Stimulated activated CD4-positive, alpha-beta T cell treated with anti-CD3 and anti-CD28 coated beads, Interleukin-2, amount 100 ng/mL, for 48 hours (primary cell): Measurements from ENCODE around the gene ARL6.
"Not testable (repeated sequence)": the region's sequence is repeated elsewhere in the genome, so short reads cannot be mapped to it uniquely, and the experiment has no call there.

ENCODE experiments used
- DNase-seq, 2 donors: peaks; one replicate each; pipeline ENCODE4 v3.0.0-alpha.2; 2020

ARL6 gene

GRCh38 chr3:97821774-97822358 lies 57.3 kb downstream of the ARL6 start, which contains the start of gene CRYBG3:
Gene CRYBG3, plus strand, starts transcription at chr3:97822011. Its CDS starts 196 bp downstream, at chr3:97822207.
- DNase-seq, result peak; percentile 75 to 84

DNA sequence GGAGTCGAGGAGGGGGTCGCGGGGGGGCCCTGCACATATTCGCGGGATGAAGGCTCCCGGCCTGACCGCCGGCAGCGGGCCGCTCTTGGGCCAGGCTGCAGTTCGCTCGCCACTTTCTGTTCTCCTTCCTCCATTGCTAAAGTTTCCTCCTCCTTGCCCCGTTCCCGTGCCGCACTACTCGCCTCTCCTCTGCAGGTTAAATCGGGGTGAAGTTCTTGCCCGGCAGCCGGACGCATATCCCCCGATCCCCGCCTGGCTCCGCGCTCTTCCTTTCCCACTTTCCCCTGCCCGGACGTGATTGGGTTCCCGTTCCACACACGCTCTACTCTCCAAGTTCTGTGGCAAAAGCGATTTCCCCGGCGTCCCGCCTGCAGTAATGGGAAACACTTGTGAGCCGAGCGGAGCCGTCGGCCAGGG lies 57.8 kb downstream of the ARL6 start:
- DNase-seq, result peak; percentile 3 to 14

DNA sequence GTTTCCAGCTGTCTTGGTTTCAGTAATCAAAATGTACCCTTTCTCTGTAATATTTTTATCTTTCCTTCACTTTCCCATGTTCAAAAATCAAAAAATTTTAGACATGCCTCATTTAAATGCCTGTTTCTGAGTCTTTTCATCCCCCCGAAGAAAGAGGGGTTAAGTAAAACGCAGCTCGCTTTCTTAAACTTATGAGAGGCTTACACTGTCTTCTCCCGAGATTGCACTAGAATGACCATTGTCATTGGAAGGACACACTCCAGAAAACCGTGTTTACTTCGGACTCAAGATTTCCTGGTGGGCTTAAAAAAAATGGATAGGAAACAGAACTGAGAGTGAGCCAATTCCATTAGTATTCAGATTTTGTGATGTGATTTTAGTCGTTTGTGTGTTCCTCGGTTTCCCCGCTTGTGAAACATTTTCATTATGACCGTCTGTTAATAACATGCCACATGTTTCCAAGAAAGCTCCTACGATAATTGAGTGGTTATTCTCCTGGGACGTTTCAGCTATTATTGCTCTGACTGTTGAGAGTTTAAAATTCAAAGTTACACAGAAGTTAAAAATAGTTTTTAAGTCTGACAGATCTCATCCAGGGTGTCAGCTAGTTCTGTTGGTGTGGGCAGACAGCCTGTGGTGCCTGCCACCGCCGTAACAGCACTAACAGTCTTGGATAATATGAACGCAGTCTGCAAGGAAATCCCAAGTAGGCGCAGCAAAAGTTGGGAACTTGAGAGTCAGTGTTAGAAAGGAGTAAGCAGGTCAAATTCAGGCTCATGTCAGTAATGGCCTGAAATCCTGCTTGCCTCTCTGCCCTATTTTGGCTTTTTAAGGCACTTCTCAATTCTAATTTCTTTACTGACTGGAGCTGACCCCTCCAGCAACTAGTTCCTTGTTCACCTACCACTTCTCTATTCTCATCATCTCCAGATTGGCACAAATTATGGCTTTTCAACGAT lies 58.8 kb downstream of the ARL6 start:
- DNase-seq, result no peak

- no peak for DNase-seq
Measured at GRCh38 chr3:97825101-97825500, 60.5 kb downstream of the ARL6 start.

GRCh38 chr3:97827741-97828471 lies 63.3 kb downstream of the ARL6 start:
- DNase-seq, result no peak

- DNase-seq, result no peak
Measured at GRCh38 chr3:97829198-97829597, 64.6 kb downstream of the ARL6 start.

DNA sequence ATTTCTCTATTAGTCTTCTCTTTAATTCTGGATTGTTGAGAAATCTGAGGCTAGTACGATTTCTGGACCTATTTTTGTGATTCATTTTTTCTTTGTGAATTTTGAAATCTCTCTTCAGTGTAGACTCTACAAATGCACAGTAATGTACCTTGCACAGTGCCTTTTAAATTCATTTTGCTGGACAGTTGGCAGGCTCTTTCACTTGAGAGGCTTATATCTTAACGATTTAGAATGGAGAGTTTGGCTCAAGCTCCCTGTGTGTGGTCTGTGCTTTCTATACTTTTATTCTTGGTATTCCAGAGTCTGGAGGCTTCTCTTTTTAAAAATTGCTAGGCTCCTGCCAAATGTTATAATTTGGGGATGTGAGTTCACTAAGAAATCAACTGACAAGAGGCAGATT lies 66.1 kb downstream of the ARL6 start:
- DNase-seq, result no peak

DNA sequence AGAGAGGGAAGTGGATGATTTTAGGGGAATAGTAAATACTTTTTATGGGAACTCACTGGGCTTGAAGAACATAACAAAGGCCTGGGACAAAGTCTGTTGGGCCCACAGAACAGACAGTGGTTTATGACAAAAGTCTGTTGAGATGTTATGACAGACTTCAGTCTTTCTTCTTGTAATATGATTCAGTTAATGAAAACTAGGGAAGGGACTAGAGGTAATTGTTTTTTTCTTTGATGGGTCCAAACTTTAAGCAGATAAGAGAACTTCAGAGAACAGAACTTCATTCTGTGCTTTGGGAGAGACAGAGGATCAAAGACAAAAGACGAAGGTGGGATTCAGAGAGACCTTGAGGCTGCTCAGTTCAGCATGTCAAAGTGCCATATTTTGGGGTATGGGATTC lies 66.6 kb downstream of the ARL6 start:
- no peak for DNase-seq

GRCh38 chr3:97833184-97833583 lies 68.6 kb downstream of the ARL6 start:
- DNase-seq, result not testable (repeated sequence)

GRCh38 chr3:97835761-97836160 lies 71.2 kb downstream of the ARL6 start:
- DNase-seq, result no peak

DNA sequence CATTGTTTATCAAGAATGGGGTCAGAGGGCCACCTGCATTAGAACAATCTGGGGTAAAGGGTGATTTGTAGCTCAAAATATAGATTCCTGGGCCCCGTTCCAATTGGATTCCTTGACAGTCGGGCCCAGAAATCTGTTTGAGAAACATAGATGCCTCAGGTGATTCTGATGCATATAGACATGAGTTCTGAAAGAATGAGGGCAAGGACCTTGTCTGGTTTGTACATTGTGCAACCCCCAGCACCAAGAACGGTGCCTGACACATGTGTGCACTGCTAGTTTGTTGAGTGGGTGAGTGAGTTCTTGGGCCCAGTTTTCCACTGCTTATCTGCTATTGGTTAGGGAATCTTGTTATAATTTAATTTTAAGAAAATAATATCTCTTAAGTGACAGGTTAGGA lies 73.8 kb downstream of the ARL6 start:
- DNase-seq, result no peak

- DNase-seq, result no peak
Measured at GRCh38 chr3:97839944-97840343, 75.4 kb downstream of the ARL6 start.

DNA sequence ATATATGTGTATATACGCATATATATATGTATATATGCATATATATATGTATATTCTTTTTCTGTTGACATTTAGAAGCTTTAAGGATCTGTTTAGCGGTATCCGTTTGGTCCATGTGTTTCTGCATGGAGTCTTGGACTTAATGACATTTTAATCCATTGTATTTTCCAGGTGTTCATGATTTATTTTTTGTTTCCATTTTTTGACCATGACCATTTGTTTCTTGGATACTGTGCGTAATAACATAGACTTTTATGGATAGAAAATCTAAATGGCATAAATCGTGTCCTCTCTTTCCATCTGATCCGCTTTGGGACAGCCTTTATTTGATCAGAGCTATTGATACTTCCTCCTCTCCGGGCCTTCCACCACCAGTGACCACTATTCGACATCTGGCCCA lies 76.7 kb downstream of the ARL6 start:
- DNase-seq, result no peak

DNA sequence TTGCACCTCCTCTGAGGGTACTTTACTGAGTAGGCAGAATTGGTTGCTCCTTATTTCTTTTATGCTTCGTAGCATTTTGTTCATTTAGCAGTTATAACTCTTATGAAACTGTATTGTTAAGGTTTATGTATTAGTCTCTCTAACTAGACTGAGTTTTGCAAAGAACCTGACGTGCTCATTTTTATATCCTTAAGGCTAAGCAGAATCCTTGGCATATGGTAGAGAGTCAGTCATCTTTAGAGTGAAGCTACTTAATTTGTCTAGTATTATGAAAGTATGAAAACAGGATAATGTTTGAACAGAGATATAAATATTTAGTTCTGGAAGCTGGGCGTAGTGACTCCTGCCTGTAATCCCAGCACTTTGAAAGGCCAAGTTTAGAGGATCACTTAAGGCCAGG lies 77.4 kb downstream of the ARL6 start:
- no peak for DNase-seq

GRCh38 chr3:97848779-97849178 lies 84.2 kb downstream of the ARL6 start:
- no peak for DNase-seq
